ENCODE data around the gene FNDC8.

DNA sequence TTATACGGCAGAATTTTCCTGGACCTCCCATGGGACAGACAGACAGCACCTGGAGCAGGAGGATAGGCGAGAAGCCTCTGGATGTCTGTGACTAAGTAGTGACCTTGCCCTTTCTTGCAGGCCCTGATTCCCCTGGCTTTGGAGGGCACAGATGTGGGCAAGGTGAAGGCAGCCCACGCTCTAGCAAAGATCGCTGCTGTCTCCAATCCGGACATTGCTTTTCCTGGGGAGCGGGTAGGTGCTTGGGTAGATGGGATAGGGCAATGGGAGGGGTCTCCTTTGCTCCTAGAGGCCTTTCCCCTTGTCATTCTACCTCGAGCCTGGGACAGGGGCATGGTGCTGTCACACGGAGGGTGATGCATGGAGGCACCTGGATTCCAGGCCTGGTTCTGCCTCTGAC lies 55.5 kb downstream of the FNDC8 start:
- no peak for TF ChIP-seq YY1 (IDR thresholded peaks at IDR 0.05; ENCODE audit: insufficient read depth, insufficient read length)
- no peak for TF ChIP-seq SUZ12 (IDR thresholded peaks at IDR 0.05; ENCODE audit: extremely low read depth, insufficient read depth, insufficient read length)
- no peak for TF ChIP-seq ZNF274 (IDR thresholded peaks at IDR 0.05; ENCODE audit: low read depth, low read length)
